Kidney (tissue), 14 donors: ENCODE data around the gene PLD6. TPM values are rescaled to one million over a fixed set of nuclear protein-coding genes. Genes with fewer than 3 reads are reported as not detected.

Source experiments
- DNase-seq, 5 donors: peaks; one replicate each; pipeline ENCODE4 v3.0.0-alpha.2; 2013 to 2020
- FAIRE-seq: peaks from 2 replicates; lab custom pipeline; 2012; peaks lifted over from hg19 to GRCh38; lab: Jason Lieb, UNC
- H3K27ac ChIP-seq, 2 donors: one replicate each; pipeline ENCODE4 v1.7.0; 2013; ENCODE audit warnings: low read depth in 2 of 2, low read length in 2 of 2, inconsistent platforms in 1 of 2
- H3K27me3 ChIP-seq: one replicate; pipeline ENCODE4 v1.7.1; 2013; ENCODE audit warnings: low read length, inconsistent platforms; ENCODE audit not compliant: control insufficient read depth, insufficient read depth
- H3K36me3 ChIP-seq, 3 donors: one replicate each; pipeline versions ENCODE4 v1.7.0 to v1.7.1; 2013; ENCODE audit warnings: low read length in 3 of 3, control low read depth in 1 of 3, inconsistent platforms in 1 of 3; ENCODE audit not compliant: insufficient read depth in 3 of 3, control insufficient read depth in 2 of 3
- H3K4me1 ChIP-seq, 3 donors: one replicate each; pipeline versions ENCODE4 v1.7.0 to v1.7.1; 2013; ENCODE audit warnings: low read length in 3 of 3, inconsistent platforms in 1 of 3, low read depth in 1 of 3; ENCODE audit not compliant: control insufficient read depth in 2 of 3, insufficient read depth in 2 of 3
- H3K4me3 ChIP-seq, 3 donors: one replicate each; pipeline versions ENCODE4 v1.7.0 to v1.8.1; 2013; ENCODE audit warnings: low read length in 3 of 3, control low read depth in 1 of 3, inconsistent platforms in 1 of 3
- H3K9ac ChIP-seq, 3 donors: one replicate each; pipeline versions ENCODE4 v1.7.0 to v1.7.1; 2013; ENCODE audit warnings: low read length in 3 of 3, control low read depth in 1 of 3, inconsistent platforms in 1 of 3
- H3K9me3 ChIP-seq, 3 donors: one replicate each; pipeline versions ENCODE4 v1.7.0 to v1.7.1; 2013; ENCODE audit warnings: low read length in 3 of 3, control low read depth in 1 of 3, inconsistent platforms in 1 of 3; ENCODE audit not compliant: control insufficient read depth in 2 of 3, insufficient read depth in 1 of 3
- CTCF ChIP-seq: IDR thresholded peaks from 3 replicates; pipeline ENCODE4 v1.5.1; 2012; ENCODE audit warnings: mild to moderate bottlenecking, moderate library complexity, borderline replicate concordance; ENCODE audit not compliant: insufficient read depth; ENCODE audit errors: extremely low read depth
- intact Hi-C: fragments of 100-400 bp; cut with DNase I; formaldehyde crosslinking; loops from one replicate; pipeline ENCODE4 v1.11.1; 2022
- polyA plus RNA-seq: library from polyadenylated mRNA; stranded (reverse); fragments of 350-450 nt; fragmentation: Illumina TruSeq; extraction: RNeasy Lipid Tissue Mini Kit (QIAGEN cat#74804); gene quantifications from one replicate; pipeline ENCODE4 v1.2.3, GENCODE V29; 2014; ENCODE audit warnings: low read depth, low replicate concordance; ENCODE audit not compliant: insufficient read depth
- total RNA-seq: library from RNA; stranded (reverse); fragmentation: NEBNext Ultra II Directional; extraction: Animal tissue kit (Norgen Biotek cat#: 25700); gene quantifications from one replicate; pipeline ENCODE4 v1.2.1, GENCODE V29; 2021
- donor health status: control.
- donor health status: control.
- donor health status: control.
- donor health status: control.
- donor health status: control.
- donor health status: DM: yes; HTN: yes; CAD: no.
- donor health status: Normal renal cell carcinoma (clear cell type).

PLD6 gene
- total and polyA plus RNA-seq, 2 donors from 2014 or later = 2.9 to 3.7 TPM

GRCh38 chr17:17155568-17155967, 50.6 kb downstream of the PLD6 start:
- Histone ChIP-seq H3K36me3 (peaks cover 2 to 61% (median 41%) of the 10 kb centered on the region in 3 donors), H3K9ac (no peak overlapping the region), H3K9me3 (no peaks in the 10 kb centered on the region), H3K27me3 (no peaks in the 10 kb centered on the region), H3K4me3 (no peak overlapping the region), H3K4me1 (peaks cover 0 to 5% (median 0%) of the 10 kb centered on the region in 3 donors), H3K27ac (no peak overlapping the region)
- DNase-seq = no peak
- no peak for TF ChIP-seq CTCF
- FAIRE-seq = no peak
- intact Hi-C loops = no loop called here

GRCh38 chr17:17154981-17155380, 51.2 kb downstream of the PLD6 start:
- Histone ChIP-seq H3K4me3 (no peak overlapping the region), H3K9ac (no peak overlapping the region), H3K27ac (no peak overlapping the region), H3K36me3 (peaks cover 2 to 60% (median 38%) of the 10 kb centered on the region in 3 donors), H3K4me1 (peaks cover 0 to 5% (median 0%) of the 10 kb centered on the region in 3 donors), H3K27me3 (no peaks in the 10 kb centered on the region), H3K9me3 (no peaks in the 10 kb centered on the region)
- FAIRE-seq = no peak
- no peak for DNase-seq
- intact Hi-C loops = no loop called here
- no peak for TF ChIP-seq CTCF

- no peak overlapping the region for H3K27ac ChIP-seq
- peaks cover 2 to 61% (median 38%) of the 10 kb centered on the region in 3 donors for H3K36me3 ChIP-seq
- H3K9me3 ChIP-seq = no peaks in the 10 kb centered on the region
- no peaks in the 10 kb centered on the region for H3K27me3 ChIP-seq
- no peak overlapping the region for H3K4me3 ChIP-seq
- H3K9ac ChIP-seq = no peak overlapping the region
- no peak for TF ChIP-seq CTCF
- no peak for FAIRE-seq
- intact Hi-C loops = no loop called here
- H3K4me1 ChIP-seq = peaks cover 0 to 5% (median 0%) of the 10 kb centered on the region in 3 donors
- DNase-seq = no peak
Measured at GRCh38 chr17:17154556-17154955, 51.6 kb downstream of the PLD6 start.

- no peak overlapping the region for H3K4me3 ChIP-seq
- no peak for FAIRE-seq
- no peak for TF ChIP-seq CTCF
- H3K9ac ChIP-seq = no peak overlapping the region
- DNase-seq = no peak
- H3K36me3 ChIP-seq = peaks cover 2 to 52% (median 33%) of the 10 kb centered on the region in 3 donors
- intact Hi-C loops = no loop called here
- H3K9me3 ChIP-seq = no peaks in the 10 kb centered on the region
- H3K4me1 ChIP-seq = peaks cover 0 to 5% (median 0%) of the 10 kb centered on the region in 3 donors
- H3K27me3 ChIP-seq = no peaks in the 10 kb centered on the region
- no peak overlapping the region for H3K27ac ChIP-seq
Measured at GRCh38 chr17:17153709-17154108, 52.4 kb downstream of the PLD6 start.
